Common myeloid progenitor, CD34-positive (primary cell): ENCODE measurements around the gene KCNQ5.

Source experiments
- CTCF ChIA-PET: fragments of 350-600 bp; sonication (Branson Sonifier 250); formaldehyde crosslinking; loops from one replicate; lab custom pipeline; 2021; ENCODE audit warnings: antibody characterized with exemption; lab: Charles Lee
- POLR2A ChIA-PET: fragments of 350-600 bp; sonication (Branson Sonifier 250); formaldehyde crosslinking; loops from one replicate; lab custom pipeline; 2021; ENCODE audit warnings: antibody characterized with exemption; lab: Charles Lee
- DNase-seq, 3 donors: peaks; one replicate each; pipeline versions ENCODE4 v3.0.0 to v3.0.0-alpha.2; 2013
- H3K27ac ChIP-seq, 2 experiments: 1 replicate in 1 of 2; 2 replicates in 1 of 2; pipeline ENCODE4 v1.7.0; 2013; ENCODE audit warnings: inconsistent platforms in 2 of 2, low read length in 2 of 2, mild to moderate bottlenecking in 2 of 2, low read depth in 1 of 2, moderate library complexity in 1 of 2; ENCODE audit not compliant: severe bottlenecking in 2 of 2, insufficient read depth in 1 of 2, poor library complexity in 1 of 2
- H3K27me3 ChIP-seq, 5 experiments: replicated peaks in 2 of 5; 1 replicate in 3 of 5; 2 replicates in 2 of 5; pipeline versions ENCODE4 v1.6.1 to v1.7.0; 2013; ENCODE audit warnings: low read length in 4 of 5, mild to moderate bottlenecking in 2 of 5, moderate library complexity in 2 of 5, inconsistent platforms in 1 of 5; ENCODE audit not compliant: insufficient read depth in 5 of 5, control insufficient read depth in 4 of 5
- H3K36me3 ChIP-seq, 4 experiments: 1 replicate in 2 of 4; 2 replicates in 2 of 4; pipeline versions ENCODE4 v1.6.1 to v1.7.0; 2013; ENCODE audit warnings: low read length in 3 of 4, control low read depth in 1 of 4, mild to moderate bottlenecking in 1 of 4; ENCODE audit not compliant: control insufficient read depth in 4 of 4, insufficient read depth in 4 of 4
- H3K4me1 ChIP-seq, 4 experiments: 1 replicate in 3 of 4; 2 replicates in 1 of 4; pipeline versions ENCODE4 v1.6.1 to v1.7.1; 2013; ENCODE audit warnings: low read length in 3 of 4, mild to moderate bottlenecking in 3 of 4, control low read depth in 1 of 4, inconsistent platforms in 1 of 4, moderate library complexity in 1 of 4; ENCODE audit not compliant: control insufficient read depth in 4 of 4, insufficient read depth in 4 of 4; ENCODE audit errors: control extremely low read depth in 1 of 4
- H3K4me3 ChIP-seq, 7 experiments: 1 replicate in 4 of 7; 2 replicates in 3 of 7; pipeline versions ENCODE4 v1.5.1 to v1.7.0; 2013; ENCODE audit warnings: mild to moderate bottlenecking in 7 of 7, low read length in 6 of 7, moderate library complexity in 6 of 7, inconsistent platforms in 2 of 7, low read depth in 2 of 7, control low read depth in 1 of 7; ENCODE audit not compliant: insufficient read depth in 4 of 7, control insufficient read depth in 1 of 7; ENCODE audit errors: extremely low read depth in 1 of 7
- H3K9me3 ChIP-seq, 5 experiments: 1 replicate in 4 of 5; 2 replicates in 1 of 5; pipeline versions ENCODE4 v1.6.1 to v1.7.1; 2013; ENCODE audit warnings: low read length in 4 of 5, mild to moderate bottlenecking in 2 of 5, inconsistent platforms in 1 of 5, low read depth in 1 of 5, moderate library complexity in 1 of 5; ENCODE audit not compliant: control insufficient read depth in 4 of 5, insufficient read depth in 2 of 5; ENCODE audit errors: control extremely low read depth in 1 of 5
- WGBS: methylation state at CpG from one replicate; pipeline ENCODE4 v1.1.5; 2013; ENCODE audit not compliant: insufficient coverage; 5-methylcytosine and 5-hydroxymethylcytosine counted together

KCNQ5 gene

DNA sequence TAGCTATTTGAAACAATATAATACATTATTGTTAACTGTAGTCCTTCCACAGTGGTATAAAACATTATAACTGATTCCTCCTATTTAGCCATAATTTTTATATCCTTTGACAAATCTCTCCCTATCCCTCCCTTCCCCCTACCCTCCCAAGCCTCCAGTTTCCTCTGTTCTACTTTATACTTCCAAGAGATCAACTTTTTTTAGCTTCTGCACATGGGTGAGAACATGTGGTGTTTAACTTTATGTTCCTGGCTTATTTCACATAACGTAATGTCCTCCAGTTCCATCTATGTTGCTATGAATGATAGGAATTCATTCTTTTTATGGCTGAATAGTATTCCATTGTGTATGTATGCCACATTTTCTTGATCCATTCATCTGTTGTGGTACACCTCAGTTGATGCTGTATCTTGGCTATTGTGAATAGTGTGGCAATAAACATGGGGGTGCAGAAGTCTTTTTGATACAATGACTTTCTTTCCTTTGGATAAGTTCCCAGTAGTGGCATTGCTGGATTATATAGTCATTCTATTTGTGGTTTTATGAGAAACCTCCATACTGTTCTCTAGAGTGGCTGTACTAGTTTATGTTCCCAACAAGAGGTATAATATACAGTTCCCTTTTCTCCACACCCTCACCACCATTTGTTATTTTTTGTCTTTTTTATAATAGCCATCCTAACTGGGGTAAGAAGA, 205.0 kb downstream of the KCNQ5 start:
- peaks cover 0 to 6% (median 3%) of the 10 kb centered on the region in 5 experiments for H3K9me3 ChIP-seq
- H3K27ac ChIP-seq: no peak overlapping the region
- WGBS: no CpG with 5 or more reads among the region's 1 CpG
- no peaks in the 10 kb centered on the region for H3K27me3 ChIP-seq
- no peak for DNase-seq
- ChIA-PET POLR2A (no interaction called here), CTCF (no interaction called here)
- no peaks in the 10 kb centered on the region for H3K36me3 ChIP-seq
- H3K4me1 ChIP-seq: peaks cover 0 to 6% (median 0%) of the 10 kb centered on the region in 4 experiments
- H3K4me3 ChIP-seq: no peak overlapping the region

DNA sequence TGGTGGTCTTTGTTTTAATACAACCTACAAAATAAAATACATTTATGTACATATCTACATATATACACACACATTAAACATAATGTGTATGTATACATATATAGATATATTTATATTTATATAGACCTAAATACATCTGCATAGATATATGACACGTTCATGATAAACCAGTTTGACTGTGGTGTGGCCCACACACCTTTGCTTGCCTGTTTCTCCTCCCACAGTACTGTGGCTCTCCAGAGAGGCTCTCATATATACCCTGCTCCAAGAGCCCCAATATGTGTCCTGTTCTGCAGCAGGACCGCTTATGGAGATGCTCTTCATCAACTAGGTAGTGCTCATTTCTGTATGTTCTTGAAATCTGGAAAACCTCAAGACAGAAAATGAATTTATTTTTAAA, 207.0 kb downstream of the KCNQ5 start:
- POLR2A ChIA-PET: no interaction called here
- Histone ChIP-seq H3K27ac (no peak overlapping the region), H3K36me3 (no peaks in the 10 kb centered on the region), H3K27me3 (no peaks in the 10 kb centered on the region), H3K4me3 (no peak overlapping the region), H3K4me1 (no peaks in the 10 kb centered on the region), H3K9me3 (peaks cover 0 to 6% (median 3%) of the 10 kb centered on the region in 5 experiments)
- no peak for DNase-seq
- CTCF ChIA-PET: no interaction called here
- WGBS: 100% methylated on average over 2 of the region's 2 CpGs

DNA sequence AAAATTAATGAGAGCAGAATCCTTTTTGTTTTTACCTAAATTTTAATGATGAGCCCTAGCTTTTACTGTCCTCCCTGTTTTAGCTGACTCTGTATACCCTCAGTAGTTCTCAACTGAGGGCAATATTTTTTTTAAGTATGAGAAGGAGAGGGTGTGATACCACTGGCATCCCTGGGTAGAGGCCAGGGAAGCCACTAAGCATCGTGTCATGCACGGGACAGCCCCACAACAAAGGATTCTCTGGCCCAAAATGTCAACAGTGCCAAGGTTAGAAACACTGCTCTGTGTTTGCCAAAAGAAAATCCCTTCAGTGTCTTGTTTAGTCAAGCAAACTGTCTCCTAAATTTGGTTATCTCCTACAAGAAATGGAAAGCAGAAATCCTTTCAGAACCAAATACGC, 210.4 kb downstream of the KCNQ5 start:
- Histone ChIP-seq H3K27me3 (no peaks in the 10 kb centered on the region), H3K36me3 (no peaks in the 10 kb centered on the region), H3K4me3 (no peak overlapping the region), H3K9me3 (peaks cover 0 to 6% (median 3%) of the 10 kb centered on the region in 5 experiments), H3K27ac (no peak overlapping the region), H3K4me1 (no peaks in the 10 kb centered on the region)
- ChIA-PET POLR2A (no interaction called here), CTCF (no interaction called here)
- DNase-seq: no peak
- 96% methylated on average over 3 of the region's 3 CpGs for WGBS

DNA sequence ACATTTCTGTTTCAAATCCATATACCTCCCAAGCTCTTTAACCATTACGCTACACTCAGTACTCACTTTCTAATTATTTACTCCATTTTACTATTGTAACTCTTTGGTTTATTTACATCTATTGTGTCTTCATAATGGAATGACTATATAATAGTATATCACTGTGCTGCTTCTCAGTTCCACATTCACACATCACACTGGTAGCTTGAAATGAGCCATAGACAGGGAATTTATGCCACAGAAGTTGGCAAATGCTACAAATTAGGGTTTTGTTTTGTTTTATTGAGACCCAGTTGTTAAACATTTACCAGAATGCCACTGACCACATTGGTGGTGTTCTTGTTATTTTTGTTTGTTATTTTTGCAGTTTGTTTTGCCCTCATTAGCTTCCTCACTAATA, 213.9 kb downstream of the KCNQ5 start:
- WGBS: no CpG with 5 or more reads among the region's 1 CpG
- DNase-seq: no peak
- Histone ChIP-seq H3K9me3 (no peaks in the 10 kb centered on the region), H3K27ac (no peak overlapping the region), H3K36me3 (no peaks in the 10 kb centered on the region), H3K4me3 (no peak overlapping the region), H3K4me1 (no peaks in the 10 kb centered on the region), H3K27me3 (no peaks in the 10 kb centered on the region)
- ChIA-PET CTCF (interaction anchor here (1.5 kb wide), 1 partner anchor 9 kb away, joined by 5 read pairs; no protein-coding TSS in a partner anchor), POLR2A (no interaction called here)

DNA sequence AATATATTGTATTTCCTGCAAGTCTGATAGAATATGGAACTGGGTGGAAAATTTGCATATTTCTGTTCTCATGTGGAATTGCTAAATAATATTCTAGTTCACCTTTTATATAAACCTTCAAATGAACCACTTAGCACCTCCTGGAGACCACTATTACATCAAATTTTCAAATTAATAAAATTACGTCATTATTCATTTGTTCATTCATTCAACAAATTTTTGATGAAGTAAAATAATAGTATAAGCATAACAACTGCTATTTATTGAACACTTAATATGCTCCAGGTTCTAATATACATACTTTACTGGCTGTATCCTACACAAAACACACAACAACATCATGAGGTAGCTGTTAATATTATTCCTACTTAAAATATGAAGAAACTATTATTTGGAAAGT, 215.1 kb downstream of the KCNQ5 start:
- Histone ChIP-seq H3K9me3 (no peaks in the 10 kb centered on the region), H3K36me3 (no peaks in the 10 kb centered on the region), H3K4me1 (no peaks in the 10 kb centered on the region), H3K27ac (no peak overlapping the region), H3K4me3 (no peak overlapping the region), H3K27me3 (no peaks in the 10 kb centered on the region)
- ChIA-PET CTCF (interaction anchor here (1.5 kb wide), 1 partner anchor 8 kb away, joined by 5 read pairs; no protein-coding TSS in a partner anchor), POLR2A (no interaction called here)
- DNase-seq: no peak
- WGBS: no CpG with 5 or more reads among the region's 1 CpG

DNA sequence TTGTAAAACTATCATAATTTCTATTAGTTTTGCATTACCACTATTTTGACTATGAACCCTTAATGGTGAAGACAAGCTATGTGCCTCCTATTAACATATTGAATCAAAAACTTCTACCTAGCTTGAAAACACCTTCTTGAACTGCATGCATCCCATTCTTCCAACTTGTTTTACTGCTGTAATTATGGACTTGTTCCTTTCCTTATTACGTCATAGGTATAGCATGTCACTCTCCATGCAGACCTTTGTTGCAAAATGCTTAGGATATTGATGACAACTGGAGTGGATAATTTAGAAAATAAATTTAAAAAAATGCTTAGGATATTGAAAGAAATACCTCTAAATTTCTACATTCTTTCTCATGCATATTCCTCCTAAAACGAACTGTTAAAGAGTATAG, 219.3 kb downstream of the KCNQ5 start:
- H3K4me3 ChIP-seq: no peak overlapping the region
- no peaks in the 10 kb centered on the region for H3K36me3 ChIP-seq
- no peaks in the 10 kb centered on the region for H3K27me3 ChIP-seq
- DNase-seq: no peak
- ChIA-PET POLR2A (no interaction called here), CTCF (no interaction called here)
- H3K27ac ChIP-seq: no peak overlapping the region
- no peaks in the 10 kb centered on the region for H3K4me1 ChIP-seq
- no CpG with 5 or more reads among the region's 2 CpGs for WGBS
- no peaks in the 10 kb centered on the region for H3K9me3 ChIP-seq

DNA sequence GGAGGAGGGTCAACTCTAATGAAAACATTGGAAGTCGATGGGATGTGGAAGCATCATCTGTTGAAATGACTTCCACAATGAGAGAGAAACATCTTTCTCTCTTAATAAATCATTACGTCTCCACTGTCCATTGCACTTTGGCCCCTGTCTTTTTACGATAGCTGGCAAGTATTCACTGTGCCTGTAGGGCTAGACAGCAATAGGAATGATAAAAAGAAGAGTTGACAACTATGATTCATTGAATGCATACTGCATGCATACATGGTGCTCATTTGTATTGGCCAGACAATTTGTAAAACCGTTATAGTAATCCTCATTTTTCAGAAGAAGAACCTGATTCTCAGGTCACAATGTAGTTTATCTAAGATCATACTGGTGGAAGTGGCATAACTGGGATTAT, 220.3 kb downstream of the KCNQ5 start:
- no peaks in the 10 kb centered on the region for H3K4me1 ChIP-seq
- H3K36me3 ChIP-seq: no peaks in the 10 kb centered on the region
- no peak overlapping the region for H3K27ac ChIP-seq
- no peaks in the 10 kb centered on the region for H3K9me3 ChIP-seq
- WGBS: 100% methylated on average over 1 of the region's 4 CpGs
- no peak overlapping the region for H3K4me3 ChIP-seq
- ChIA-PET POLR2A (no interaction called here), CTCF (no interaction called here)
- H3K27me3 ChIP-seq: no peaks in the 10 kb centered on the region
- no peak for DNase-seq
